GM21515 (cell line): ENCODE data around the gene BPIFB2.
"Not testable (repeated sequence)": the region's sequence is repeated elsewhere in the genome, so short reads cannot be mapped to it uniquely, and the experiment has no call there.

Source experiments
- ATAC-seq: cut with Tn5 transposase; IDR thresholded peaks from one replicate; pipeline ENCODE4 v1.9.1; 2021; ENCODE audit not compliant: unreplicated experiment

Gene BPIFB2

DNA sequence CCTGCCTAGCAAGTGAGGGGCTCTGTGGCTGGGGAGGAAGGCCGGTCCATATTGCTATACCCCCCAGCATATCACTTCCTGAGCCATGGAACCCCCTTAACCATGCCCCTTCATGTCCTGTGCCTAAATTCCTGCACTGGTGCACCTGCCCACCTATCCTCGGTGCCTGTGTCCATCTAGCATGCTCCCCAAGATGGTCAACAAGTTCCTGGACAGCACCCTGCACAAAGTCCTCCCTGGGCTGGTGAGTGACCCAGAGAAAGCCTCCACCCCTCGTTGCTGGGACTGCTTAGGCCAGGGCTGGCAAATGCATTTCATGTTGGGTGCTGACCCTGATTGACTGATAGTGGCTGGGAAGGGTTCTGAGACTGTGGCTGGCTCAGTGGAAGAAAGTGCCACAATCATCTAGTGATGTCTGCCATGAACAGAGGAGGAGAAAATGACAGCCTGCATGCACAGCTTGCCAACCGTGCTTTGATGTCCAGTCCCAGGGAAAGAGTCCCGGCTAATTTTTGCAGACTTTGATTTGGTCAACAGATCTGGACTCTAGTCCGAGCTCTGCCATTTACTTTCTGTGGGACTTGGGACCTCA lies 27.5 kb downstream of the BPIFB2 start:
- ATAC-seq = no peak

DNA sequence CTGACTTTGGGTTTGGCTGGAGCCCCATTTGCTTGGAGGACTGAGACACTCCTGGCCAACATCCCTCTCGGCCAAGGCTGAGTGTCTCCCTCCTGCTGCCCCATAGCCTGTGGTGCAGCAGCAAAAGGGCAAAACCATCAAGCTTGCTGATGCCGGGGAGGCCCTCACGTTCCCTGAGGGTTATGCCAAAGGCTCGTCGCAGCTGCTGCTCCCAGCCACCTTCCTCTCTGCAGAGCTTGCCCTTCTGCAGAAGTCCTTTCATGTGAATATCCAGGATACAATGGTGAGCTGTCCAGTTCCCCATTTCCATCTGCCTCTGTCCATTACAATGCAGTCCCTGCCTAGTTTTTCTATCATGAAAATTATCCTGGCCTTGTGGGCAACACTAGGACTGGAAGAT lies 30.0 kb downstream of the BPIFB2 start:
- ATAC-seq = no peak

DNA sequence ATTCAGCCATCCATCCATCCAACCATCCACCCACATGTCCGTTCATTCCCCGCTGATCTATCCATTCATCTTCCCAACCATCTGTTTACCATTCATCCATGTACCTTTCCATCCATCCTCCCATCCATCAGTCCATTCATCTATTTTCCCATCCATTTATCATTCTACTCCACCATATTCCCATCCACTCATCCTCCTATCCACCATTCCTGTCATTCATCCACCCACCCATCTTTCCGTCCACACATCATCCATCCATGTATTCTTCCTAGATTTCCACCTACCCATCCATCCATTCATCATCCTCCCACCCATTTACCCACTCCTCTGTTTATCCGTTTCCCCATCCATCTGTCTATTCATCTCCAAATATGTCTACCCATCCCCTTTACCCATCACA lies 30.7 kb downstream of the BPIFB2 start:
- ATAC-seq = no peak

DNA sequence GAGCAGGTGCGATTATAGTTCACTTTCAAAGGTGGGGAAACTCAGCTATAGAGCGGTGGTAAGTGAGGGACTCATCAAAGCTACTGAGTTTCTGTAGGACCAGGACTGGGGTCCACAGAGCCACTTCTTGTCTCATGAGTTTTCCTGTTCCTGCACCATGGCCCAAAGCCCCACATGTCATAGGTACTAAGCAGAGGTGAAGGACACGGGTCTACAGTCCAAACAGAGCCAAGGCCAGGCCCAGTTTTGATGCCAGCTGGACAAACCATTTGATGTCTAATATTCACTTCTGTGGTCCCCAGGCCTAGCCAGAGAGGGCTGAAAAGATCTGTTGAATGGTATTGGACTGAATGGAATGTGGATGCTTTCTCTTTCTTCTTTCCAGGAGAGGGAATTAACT lies 34.9 kb downstream of the BPIFB2 start:
- no peak for ATAC-seq

DNA sequence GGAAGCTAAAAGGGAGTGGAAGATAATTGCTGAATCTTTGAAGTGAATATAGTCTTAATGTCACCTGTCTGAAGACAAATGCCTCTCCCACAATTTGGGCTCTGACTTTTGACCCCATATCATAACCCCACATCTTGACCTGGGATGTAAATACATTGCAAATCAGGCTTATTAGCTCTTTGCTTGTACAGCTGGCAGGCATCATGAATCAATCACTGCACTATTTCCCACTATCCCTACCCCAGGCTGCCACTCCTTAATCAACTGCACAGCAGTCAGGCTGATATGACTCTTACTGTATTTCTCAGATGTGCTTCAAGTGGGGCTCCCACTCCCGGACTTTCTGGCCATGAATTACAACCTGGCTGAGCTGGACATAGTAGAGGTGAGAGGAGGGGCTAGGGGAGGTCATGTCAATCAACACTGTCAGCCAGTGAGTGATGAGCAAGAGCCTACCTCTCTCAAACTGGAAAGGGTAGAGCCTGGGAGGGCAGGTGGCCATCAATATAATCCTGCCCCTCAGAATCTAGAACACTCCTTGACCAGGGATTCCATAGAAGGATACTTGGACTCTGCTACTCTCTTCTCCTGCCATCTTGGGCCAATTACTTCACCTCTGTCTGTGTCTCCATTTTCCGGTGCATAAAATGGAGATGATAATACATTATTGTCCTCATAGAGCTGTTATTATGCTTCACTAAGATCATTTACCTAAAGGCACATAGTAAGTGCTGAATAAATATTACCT lies 35.7 kb downstream of the BPIFB2 start:
- ATAC-seq = no peak

DNA sequence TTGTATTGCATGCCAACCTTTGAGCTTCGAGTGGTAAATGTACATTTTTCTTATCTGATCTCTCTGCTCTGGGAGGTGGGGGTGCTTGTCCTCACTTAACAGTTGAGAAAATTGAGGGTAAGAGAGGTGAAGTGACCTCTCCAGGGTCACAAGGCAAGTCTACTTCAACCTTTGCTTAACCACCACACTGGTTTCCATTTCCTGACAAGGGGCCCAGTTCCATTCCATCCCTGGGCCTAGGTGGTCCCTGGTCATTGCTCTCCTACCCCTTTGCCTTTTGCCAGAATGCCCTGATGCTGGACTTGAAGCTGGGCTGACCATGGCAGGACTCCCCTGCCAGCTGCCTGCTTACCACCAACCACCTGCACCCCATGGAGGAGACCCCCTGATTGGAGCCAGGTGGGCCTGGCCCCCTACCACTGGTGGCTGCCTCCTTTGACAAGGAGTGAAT lies 36.3 kb downstream of the BPIFB2 start:
- ATAC-seq = no peak

DNA sequence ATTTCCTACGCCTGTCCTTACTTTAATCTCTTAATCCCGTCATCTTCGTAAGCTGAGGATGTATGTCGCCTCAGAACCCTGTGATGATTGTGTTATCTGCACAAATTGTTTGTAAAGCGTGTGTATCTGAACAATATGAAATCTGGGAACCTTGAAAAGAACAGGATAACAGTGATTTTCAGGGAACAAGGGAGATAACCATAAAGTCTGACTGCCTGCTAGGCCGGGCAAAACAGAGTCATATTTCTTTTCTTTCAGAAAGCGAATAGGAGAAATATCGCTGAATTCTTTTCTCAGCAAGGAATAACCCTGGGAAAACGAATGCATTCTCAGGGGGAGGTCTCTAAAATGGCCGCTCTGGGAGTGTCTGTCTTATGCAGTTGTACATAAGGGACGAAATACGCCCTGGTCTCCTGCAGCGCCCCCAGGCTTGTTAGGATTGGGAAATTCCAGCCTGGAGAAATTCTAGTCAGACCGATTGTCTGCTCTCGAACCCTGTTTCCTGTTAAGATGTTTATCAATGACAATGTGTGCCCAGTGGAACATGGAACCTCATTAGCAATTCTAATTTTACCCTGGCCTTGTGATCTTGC lies 37.7 kb downstream of the BPIFB2 start:
- ATAC-seq = not testable (repeated sequence)

DNA sequence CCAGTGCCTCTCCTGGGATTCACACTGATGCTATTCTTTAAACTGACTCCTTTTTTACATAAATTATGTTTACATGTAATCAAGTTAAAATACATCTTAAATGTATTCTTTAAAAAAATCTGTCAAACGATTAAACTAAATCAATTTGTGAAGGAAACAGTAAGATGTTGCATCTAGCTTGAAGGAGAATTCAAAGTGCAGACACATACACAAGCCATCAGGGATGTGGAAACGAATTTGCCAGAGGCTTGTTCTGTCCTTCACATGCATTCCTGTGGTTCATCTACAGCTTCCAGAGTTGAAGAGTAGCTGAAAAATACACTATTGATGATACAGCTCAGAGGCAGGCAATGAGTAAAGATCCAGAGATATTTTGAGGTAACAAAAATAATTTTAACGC lies 38.9 kb downstream of the BPIFB2 start:
- no peak for ATAC-seq

DNA sequence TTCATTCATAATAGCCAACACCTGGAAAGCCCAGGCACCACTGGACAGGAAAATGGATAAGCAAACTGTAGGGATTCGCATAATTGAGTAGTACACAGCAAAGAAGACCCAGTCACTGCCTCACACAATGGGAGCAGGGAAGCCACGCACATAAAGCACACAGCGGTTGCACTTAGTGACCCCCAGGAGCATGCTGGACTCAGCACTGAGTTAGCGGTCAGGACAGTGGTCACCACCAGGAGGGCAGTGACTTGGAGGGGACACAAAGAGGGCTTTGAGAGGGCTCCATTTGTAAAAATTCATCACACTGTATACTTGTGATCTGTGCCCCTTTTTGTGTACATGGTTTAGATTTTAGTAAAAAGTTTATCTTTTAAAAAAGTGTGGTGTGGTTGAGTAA lies 43.8 kb downstream of the BPIFB2 start:
- no peak for ATAC-seq

DNA sequence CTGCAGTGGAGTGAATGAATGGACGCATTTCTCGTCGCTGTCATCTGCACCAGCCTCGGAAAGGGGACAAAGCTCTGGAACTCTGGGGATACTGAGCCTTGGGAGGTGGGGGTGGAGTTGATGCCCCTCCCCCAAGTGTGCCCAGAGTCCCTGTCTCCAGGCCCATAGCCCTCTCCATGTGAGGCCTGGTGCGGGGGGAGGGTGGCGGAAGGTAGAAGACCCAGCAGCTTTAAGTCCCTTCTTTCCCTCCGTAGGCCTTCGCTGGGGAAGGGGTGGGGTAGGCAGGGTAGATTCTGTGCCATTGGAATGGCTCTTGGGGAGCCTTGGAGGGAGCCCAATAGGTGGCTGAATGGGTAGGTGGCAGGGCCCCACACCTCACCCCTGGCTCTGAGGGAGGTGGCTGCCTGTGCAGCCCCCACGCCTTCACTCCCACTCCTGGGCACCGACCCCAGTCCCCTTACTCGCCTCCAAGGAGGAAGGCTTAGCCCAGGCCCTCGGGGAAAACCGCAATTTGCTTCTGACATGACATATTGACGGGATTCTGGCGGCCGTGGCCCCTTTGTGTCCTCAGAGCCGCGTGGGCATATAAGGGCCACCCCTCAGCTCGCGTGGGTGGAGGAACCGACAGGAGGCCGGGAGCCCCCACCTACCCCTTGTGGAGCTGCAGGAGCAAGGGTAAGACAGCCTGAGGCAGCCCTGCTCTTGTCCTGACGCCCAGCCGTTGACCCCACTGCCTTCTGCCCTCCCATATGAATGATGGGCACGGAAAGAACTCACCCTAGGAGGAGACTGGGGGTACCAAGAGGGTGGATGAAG lies 46.0 kb downstream of the BPIFB2 start, which contains the start of gene BPIFB3:
TSS of gene BPIFB3 (plus strand) at position 613 of the 816 bp plus-strand sequence. CDS start 1,533 bp downstream, outside the sequence.
- ATAC-seq = no peak

DNA sequence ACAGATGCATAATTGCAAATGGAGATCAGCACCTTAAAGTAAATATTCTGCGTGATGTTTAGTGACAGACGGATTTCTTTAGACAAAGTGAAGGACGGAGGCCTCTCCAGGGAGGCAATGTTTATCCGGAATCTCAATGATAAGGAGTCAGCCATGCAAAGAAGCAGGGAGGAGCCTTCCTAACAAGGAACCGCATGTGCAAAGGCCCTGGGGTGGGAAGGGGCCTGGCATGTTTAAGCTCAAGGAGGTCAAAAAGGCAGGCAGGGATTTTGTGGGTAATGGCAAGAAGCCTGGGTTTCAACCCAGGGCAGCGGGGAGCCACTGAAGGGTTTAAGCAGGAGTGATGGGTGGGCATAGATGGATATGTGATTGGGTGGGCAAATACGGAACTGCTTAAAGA lies 46.9 kb downstream of the BPIFB2 start:
- no peak for ATAC-seq

DNA sequence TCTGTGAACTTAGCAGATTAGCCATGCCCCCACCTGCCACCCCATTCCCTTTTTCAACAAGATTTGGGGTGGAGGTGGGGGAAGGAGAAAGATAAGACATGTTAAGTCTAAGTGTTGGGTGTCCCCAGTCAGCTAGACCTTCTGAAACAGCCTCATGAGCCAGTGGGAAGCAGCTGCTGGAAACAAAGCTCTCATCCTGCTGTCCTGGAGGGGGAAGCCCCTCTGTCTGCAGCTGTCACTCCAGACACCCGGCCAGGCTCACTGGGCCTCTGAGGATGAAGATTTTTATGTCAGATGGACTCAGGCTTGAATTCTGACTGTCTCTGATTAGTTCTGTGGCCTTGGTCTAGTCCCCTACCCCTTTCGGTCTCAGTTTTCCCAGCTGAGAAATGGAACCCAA lies 47.3 kb downstream of the BPIFB2 start:
- ATAC-seq = no peak

DNA sequence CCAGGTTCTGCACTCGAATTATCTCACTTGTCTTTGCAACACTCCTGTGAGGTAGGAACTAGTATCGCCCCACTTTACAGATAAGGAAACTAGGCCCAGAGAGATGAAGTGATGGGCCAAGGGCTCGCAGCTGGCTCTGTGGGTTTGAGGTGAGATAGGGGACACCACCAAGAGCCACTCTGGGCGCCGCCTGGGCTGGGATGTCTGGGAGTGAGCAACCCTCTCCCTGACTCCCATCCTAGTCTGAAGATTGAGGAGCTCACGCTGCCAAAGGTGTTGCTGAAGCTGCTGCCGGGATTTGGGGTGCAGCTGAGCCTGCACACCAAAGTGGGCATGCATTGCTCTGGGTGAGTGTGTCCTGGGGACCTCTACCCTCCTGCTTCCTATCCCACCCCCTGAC lies 51.6 kb downstream of the BPIFB2 start:
- ATAC-seq = no peak

DNA sequence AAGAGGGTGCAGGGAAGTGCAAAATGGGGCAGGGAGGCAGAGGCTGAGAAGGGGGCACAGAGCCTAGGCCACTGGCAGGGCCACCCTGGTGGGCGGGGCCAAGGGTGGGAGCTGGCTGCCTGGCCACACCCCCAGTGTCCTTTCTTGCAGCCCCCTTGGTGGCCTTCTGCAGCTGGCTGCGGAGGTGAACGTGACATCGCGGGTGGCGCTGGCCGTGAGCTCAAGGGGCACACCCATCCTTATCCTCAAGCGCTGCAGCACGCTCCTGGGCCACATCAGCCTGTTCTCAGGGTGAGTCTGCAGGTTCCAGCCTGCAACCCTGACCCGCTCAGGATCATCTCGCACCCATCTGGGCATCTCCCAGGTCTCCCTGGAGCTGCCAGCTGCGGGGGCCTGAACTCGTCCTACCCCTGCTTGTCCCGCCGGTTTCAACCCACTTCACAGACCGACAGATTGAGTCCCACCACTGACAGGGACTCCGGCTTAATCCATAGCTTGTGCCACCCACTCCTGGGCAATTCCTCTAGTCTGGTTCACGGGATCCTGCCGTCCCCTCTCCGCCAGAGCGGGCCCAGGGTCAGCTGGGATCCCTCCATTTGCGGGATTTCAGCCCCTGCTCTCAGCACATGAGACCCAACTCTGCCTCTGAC lies 52.4 kb downstream of the BPIFB2 start:
- ATAC-seq = no peak

DNA sequence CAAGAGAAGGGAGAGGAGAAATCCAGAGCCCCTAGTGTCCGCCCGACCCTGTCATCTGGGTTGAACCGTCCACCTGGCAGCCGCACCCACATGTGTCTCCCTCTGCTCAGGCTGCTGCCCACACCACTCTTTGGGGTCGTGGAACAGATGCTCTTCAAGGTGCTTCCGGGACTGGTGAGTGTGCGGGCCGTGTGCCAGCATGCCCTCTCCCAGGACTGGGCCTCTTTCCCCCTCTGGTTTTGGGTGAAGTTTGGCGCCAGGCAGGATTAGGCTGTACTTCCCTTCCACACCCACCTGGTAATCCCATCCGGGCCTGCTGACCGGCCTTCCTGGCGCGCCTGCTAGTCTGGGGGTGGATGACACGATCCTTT lies 54.1 kb downstream of the BPIFB2 start:
- no peak for ATAC-seq

DNA sequence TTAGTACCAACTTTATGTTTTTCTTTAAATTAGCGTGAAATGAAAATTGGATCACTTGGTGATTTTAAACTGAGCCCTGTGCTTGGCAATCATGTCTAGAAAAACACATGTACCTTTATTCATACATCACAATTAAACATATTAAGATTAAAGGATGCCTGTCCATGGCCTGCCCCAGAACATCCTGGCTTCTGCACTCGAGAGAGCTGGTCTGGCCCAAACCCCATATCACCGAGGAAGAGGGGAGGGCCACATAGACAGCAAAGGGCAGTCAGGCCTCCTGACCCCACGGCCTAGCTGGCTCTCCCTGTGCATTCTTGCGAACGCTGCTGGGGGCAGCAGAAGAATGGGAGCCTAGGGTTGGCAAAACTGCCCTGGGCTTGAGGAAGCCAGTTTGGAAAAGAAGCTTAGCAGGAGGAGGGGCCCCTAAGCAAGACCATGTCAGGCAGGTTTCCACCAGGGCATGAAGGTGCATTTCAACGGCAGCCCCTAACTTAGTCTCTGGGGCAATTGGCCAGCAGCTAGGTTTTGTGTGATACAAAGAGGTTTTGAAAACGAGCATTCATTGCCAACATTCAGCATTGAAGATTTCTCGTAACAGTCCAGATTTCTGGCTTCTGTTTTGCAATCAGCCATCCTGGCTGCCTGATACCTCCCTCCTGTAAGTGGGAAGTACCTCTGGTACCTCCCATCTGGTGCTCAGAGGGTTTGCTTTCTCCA lies 54.8 kb downstream of the BPIFB2 start:
- ATAC-seq = no peak

DNA sequence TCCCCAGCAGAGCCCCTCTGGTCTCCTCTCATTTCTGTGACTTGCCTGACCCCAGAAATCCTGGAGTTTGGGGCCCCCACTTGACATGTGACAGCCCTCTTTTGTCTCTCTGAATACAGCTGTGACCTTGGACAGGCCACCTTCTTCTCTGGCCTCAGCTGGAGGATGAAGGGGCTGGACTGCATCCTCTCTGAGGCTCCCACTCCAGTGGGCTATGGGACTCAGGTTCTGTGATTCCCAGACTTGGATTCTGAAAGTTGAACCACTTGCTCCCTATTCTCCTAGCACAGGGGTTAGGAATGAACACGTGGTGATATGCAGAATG lies 55.3 kb downstream of the BPIFB2 start:
- ATAC-seq = no peak

DNA sequence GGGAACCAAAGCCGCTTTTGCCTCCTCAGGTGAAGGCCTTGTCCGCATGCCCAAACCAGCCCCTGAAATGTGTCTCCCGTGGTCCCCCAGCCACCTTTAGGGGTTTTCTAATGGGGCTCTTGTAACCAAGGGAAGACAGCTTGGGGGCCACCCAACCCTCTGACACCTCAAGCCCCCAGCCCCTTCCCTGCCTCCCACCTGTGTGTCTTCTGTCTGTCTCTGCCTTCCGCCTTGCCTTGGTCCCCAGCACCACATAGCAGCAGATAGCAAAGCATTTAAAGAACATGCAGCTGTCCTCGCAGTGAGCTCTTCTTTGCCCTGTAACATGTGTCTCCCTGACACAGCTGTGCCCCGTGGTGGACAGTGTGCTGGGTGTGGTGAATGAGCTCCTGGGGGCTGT lies 55.8 kb downstream of the BPIFB2 start:
- ATAC-seq = no peak

DNA sequence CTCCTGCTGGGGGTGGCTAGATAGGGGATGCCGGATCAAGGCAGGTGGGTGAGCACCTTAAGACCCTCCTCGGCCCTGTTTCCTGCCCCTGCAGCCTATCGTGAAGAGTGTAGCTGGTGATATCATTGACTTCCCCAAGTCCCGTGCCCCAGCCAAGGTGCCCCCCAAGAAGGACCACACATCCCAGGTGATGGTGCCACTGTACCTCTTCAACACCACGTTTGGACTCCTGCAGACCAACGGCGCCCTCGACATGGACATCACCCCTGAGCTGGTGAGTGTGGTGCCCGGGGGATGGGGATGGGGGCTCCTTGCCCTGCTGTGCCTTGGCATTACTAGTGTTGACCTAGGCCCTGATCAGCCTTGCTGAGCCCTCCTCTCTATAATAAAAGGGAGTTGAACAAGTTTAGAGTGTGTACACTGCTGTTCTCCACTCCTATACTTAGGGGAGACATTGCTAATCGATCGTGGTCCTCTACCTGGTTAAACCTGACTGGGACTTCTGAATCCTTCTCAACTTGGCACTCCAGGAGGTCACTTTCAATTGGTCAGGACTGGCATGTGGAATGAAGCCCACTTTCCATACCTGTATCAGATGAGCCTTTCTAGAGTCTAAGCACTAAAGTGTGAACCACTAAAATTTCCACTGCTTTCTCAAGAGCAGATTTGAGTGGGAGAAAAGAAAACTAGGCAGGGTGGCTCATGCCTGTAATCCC lies 57.2 kb downstream of the BPIFB2 start:
- ATAC-seq = no peak

DNA sequence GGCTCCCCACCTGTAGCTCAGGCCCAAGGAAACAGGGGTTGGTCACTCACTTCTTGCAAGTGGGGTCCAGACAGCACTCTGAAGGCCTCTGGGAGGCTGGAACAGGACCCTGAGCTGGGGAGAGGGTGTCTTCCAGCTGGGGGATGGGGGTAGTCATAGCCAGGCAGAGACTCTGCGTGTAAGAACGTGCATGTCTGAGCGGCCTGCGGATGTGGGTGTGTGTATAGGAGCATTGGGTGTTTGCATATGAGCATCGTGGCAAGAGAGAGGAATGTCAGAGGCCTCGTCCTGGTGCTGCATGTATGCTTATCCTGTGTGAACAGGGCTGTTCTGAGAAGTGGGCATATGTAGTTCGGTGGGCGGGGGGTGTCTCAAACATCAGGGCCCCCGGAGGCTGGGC lies 58.3 kb downstream of the BPIFB2 start:
- no peak for ATAC-seq
